Islet precursor cell (in vitro differentiated cells): ENCODE results near the gene PZP.

Experiments
- DNase-seq: peaks from one replicate; pipeline ENCODE4 v3.0.0-alpha.2; 2018

Gene PZP

GRCh38 chr12:9122091-9122609, 86.0 kb downstream of the PZP start:
- no peak for DNase-seq

GRCh38 chr12:9120487-9121184, 87.6 kb downstream of the PZP start:
- DNase-seq = no peak

GRCh38 chr12:9118158-9118557, 90.0 kb downstream of the PZP start:
- DNase-seq = no peak

GRCh38 chr12:9115731-9116559, 92.2 kb downstream of the PZP start, which contains the start of gene A2M:
Gene A2M (minus strand): TSS chr12:9115919. CDS start chr12:9115849, 70 bp downstream.
- no peak for DNase-seq

- no peak for DNase-seq
Measured at GRCh38 chr12:9114946-9115345, 93.2 kb downstream of the PZP start.

GRCh38 chr12:9113987-9114309, 94.2 kb downstream of the PZP start:
- no peak for DNase-seq

- DNase-seq = no peak
Measured at GRCh38 chr12:9113296-9113986, 94.8 kb downstream of the PZP start.

GRCh38 chr12:9112076-9112853, 95.9 kb downstream of the PZP start:
- DNase-seq = no peak

GRCh38 chr12:9111525-9111924, 96.7 kb downstream of the PZP start:
- no peak for DNase-seq

GRCh38 chr12:9109737-9110491, 98.3 kb downstream of the PZP start:
- no peak for DNase-seq

- DNase-seq = no peak
Measured at GRCh38 chr12:9109213-9109522, 99.0 kb downstream of the PZP start.

- no peak for DNase-seq
Measured at GRCh38 chr12:9108504-9109212, 99.5 kb downstream of the PZP start.

- DNase-seq = no peak
Measured at GRCh38 chr12:9107542-9107873, 100.7 kb downstream of the PZP start.

GRCh38 chr12:9106610-9107541, 101.3 kb downstream of the PZP start:
- DNase-seq = no peak

GRCh38 chr12:9106067-9106466, 102.1 kb downstream of the PZP start:
- no peak for DNase-seq

GRCh38 chr12:9104767-9105423, 103.3 kb downstream of the PZP start:
- DNase-seq = no peak

GRCh38 chr12:9104087-9104486, 104.1 kb downstream of the PZP start:
- no peak for DNase-seq

- no peak for DNase-seq
Measured at GRCh38 chr12:9103050-9103849, 104.9 kb downstream of the PZP start.
